IMR-90 (cell line): ENCODE results near the gene QPRT. TPM values are rescaled to one million over a fixed set of nuclear protein-coding genes. Genes with fewer than 3 reads are reported as not detected.
"Not testable (repeated sequence)": the region's sequence is repeated elsewhere in the genome, so short reads cannot be mapped to it uniquely, and the experiment has no call there.

Source experiments
- ATAC-seq: fragments of 200-7000 bp; cut with Tn5 transposase; 2 replicates; pipeline ENCODE4 v1.9.1; 2020; ENCODE audit warnings: low read depth, mild to moderate bottlenecking, moderate library complexity
- BruUV-seq: library from RNA; stranded (reverse); fragments of 400-500 nt; replicated peaks from 2 replicates; lab custom pipeline; 2021; lab: Mats Ljungman, UMichigan
- CTCF ChIA-PET: fragments of 300-600 bp; formaldehyde crosslinking; extraction: SDS; loops from one replicate; lab custom pipeline; 2021; ENCODE audit warnings: antibody characterized with exemption; lab: Yijun Ruan, JAX
- POLR2A ChIA-PET: fragments of 300-600 bp; sonication (Branson Sonifier 250); formaldehyde crosslinking; loops from one replicate; lab custom pipeline; 2022; ENCODE audit warnings: antibody characterized with exemption; ENCODE audit not compliant: unreplicated experiment; lab: Charles Lee
- DNase-seq: peaks from one replicate; pipeline ENCODE4 v3.0.0; 2013
- H2AFZ ChIP-seq: replicated peaks from 2 replicates; pipeline ENCODE3; 2013; ENCODE audit warnings: low read length, mild to moderate bottlenecking; ENCODE audit not compliant: poor library complexity
- H2AK5ac ChIP-seq: 2 replicates; pipeline ENCODE4 v1.6.1; 2013; ENCODE audit warnings: low read depth, low read length, inconsistent platforms
- H2AK9ac ChIP-seq: replicated peaks from 2 replicates; pipeline ENCODE3; 2013; ENCODE audit warnings: mild to moderate bottlenecking, low read depth, low read length, moderate library complexity; ENCODE audit not compliant: poor library complexity
- H2BK120ac ChIP-seq: 2 replicates; pipeline ENCODE4 v1.6.1; 2013; ENCODE audit warnings: low read depth, low read length, inconsistent platforms
- H2BK15ac ChIP-seq: 3 replicates; pipeline ENCODE4 v1.6.1; 2013; ENCODE audit warnings: low read depth, low read length, inconsistent platforms
- H2BK20ac ChIP-seq: 2 replicates; pipeline ENCODE4 v1.6.1; 2013; ENCODE audit warnings: low read depth, mild to moderate bottlenecking, inconsistent platforms, low read length, moderate library complexity
- H2BK5ac ChIP-seq: 2 replicates; pipeline ENCODE4 v1.6.1; 2013; ENCODE audit warnings: mild to moderate bottlenecking, low read depth, low read length, inconsistent platforms; ENCODE audit not compliant: poor library complexity, severe bottlenecking
- H3K14ac ChIP-seq: replicated peaks from 2 replicates; pipeline ENCODE4 v1.6.1; 2013; ENCODE audit warnings: low read depth, low read length, inconsistent platforms
- H3K18ac ChIP-seq: 2 replicates; pipeline ENCODE4 v1.6.1; 2013; ENCODE audit warnings: low read depth, low read length, control low read depth
- H3K23ac ChIP-seq: 2 replicates; pipeline ENCODE4 v1.6.1; 2013; ENCODE audit warnings: low read depth, low read length, inconsistent platforms
- H3K27ac ChIP-seq: 2 replicates; pipeline ENCODE4 v1.5.1; 2013; ENCODE audit warnings: mild to moderate bottlenecking, control low read depth, low read length; ENCODE audit not compliant: insufficient read depth
- H3K27me3 ChIP-seq: 2 replicates; pipeline ENCODE4 v1.6.1; 2013; ENCODE audit warnings: low read length; ENCODE audit not compliant: control insufficient read depth, insufficient read depth
- H3K36me3 ChIP-seq: 2 replicates; pipeline ENCODE4 v1.6.1; 2013; ENCODE audit warnings: low read length, mixed read lengths; ENCODE audit not compliant: control insufficient read depth, insufficient read depth
- H3K4ac ChIP-seq: 2 replicates; pipeline ENCODE4 v1.6.1; 2013; ENCODE audit warnings: low read depth, low read length, inconsistent platforms
- H3K4me1 ChIP-seq: 2 replicates; pipeline ENCODE4 v1.6.1; 2013; ENCODE audit warnings: low read length, mixed read lengths; ENCODE audit not compliant: control insufficient read depth, insufficient read depth
- H3K4me2 ChIP-seq: 2 replicates; pipeline ENCODE4 v1.6.1; 2013; ENCODE audit warnings: low read depth, mild to moderate bottlenecking, control low read depth, low read length, moderate library complexity
- H3K4me3 ChIP-seq: 2 replicates; pipeline ENCODE4 v1.5.1; 2013; ENCODE audit warnings: low read depth, mild to moderate bottlenecking, control low read depth, low read length, moderate library complexity; ENCODE audit not compliant: insufficient read depth
- H3K56ac ChIP-seq: 2 replicates; pipeline ENCODE4 v1.6.1; 2013; ENCODE audit warnings: low read length, inconsistent platforms; ENCODE audit not compliant: insufficient read depth; ENCODE audit errors: extremely low read depth
- H3K79me1 ChIP-seq, 2 experiments: 2 replicates each; pipeline ENCODE4 v1.6.1; 2013; ENCODE audit warnings: low read length in 2 of 2, inconsistent platforms in 1 of 2, low read depth in 1 of 2
- H3K9ac ChIP-seq: 2 replicates; pipeline ENCODE4 v1.6.1; 2013; ENCODE audit warnings: low read depth, low read length, control low read depth
- H3K9me1 ChIP-seq: 2 replicates; pipeline ENCODE4 v1.6.1; 2013; ENCODE audit warnings: low read length, inconsistent platforms; ENCODE audit not compliant: insufficient read depth
- H3K9me3 ChIP-seq: 2 replicates; pipeline ENCODE4 v1.6.1; 2013; ENCODE audit warnings: low read length; ENCODE audit not compliant: control insufficient read depth, insufficient read depth
- H4K20me1 ChIP-seq: 2 replicates; pipeline ENCODE4 v1.6.1; 2013; ENCODE audit warnings: low read length, inconsistent platforms; ENCODE audit not compliant: insufficient read depth
- H4K5ac ChIP-seq: 2 replicates; pipeline ENCODE4 v1.6.1; 2013; ENCODE audit warnings: mild to moderate bottlenecking, low read depth, low read length, control low read depth
- H4K8ac ChIP-seq, 2 experiments: 2 replicates each; pipeline ENCODE4 v1.6.1; 2013; ENCODE audit warnings: low read depth in 2 of 2, low read length in 2 of 2, control low read depth in 1 of 2, inconsistent platforms in 1 of 2
- H4K91ac ChIP-seq: 2 replicates; pipeline ENCODE4 v1.6.1; 2013; ENCODE audit warnings: low read depth, low read length, inconsistent platforms; ENCODE audit not compliant: insufficient read depth
- CTCF ChIP-seq: conservative IDR thresholded peaks from 2 replicates; pipeline ENCODE4 v1.5.1; 2012; ENCODE audit warnings: mild to moderate bottlenecking, low read depth, low read length, improper control_type of control experiment
- RAD21 ChIP-seq: IDR thresholded peaks from 2 replicates; pipeline ENCODE4 v1.6.1; 2012; ENCODE audit warnings: low read length, improper control_type of control experiment
- RFX5 ChIP-seq: IDR thresholded peaks from 2 replicates; pipeline ENCODE4 v1.8.0; 2012; ENCODE audit warnings: low read depth, mild to moderate bottlenecking, low read length, moderate library complexity
- SMC3 ChIP-seq: fragments of 150-350 bp; IDR thresholded peaks from 2 replicates; pipeline ENCODE4 v1.6.1; 2016; ENCODE audit warnings: low read depth, mild to moderate bottlenecking, antibody characterized with exemption, low read length, moderate library complexity
- WGBS, 2 experiments: methylation state at CpG; one replicate each; pipeline versions ENCODE4 v1.1.5 to v1.1.7; 2013; ENCODE audit warnings: missing lambda C conversion rate in 2 of 2; ENCODE audit not compliant: insufficient read length in 1 of 2; ENCODE audit errors: extremely low coverage in 2 of 2; 5-methylcytosine and 5-hydroxymethylcytosine counted together
- dilution Hi-C: fragments of 300-500 bp; cut with HindIII; formaldehyde crosslinking; loops from one replicate; pipeline ENCODE4 v1.14.3; 2018; ENCODE audit warnings: low sequenced_read_pairs; ENCODE audit not compliant: unreplicated experiment
- in situ Hi-C: fragments of 300-500 bp; cut with MboI; formaldehyde crosslinking; loops from 3 replicates; pipeline ENCODE4 v1.14.3; 2019; ENCODE audit warnings: low sequenced_read_pairs, inconsistent platforms, mixed read lengths
- intact Hi-C: fragments of 100-400 bp; cut with micrococcal nuclease; formaldehyde crosslinking; loops from 2 replicates; pipeline ENCODE4 v1.10.0; 2022
- polyA plus RNA-seq, 3 experiments: library from polyadenylated mRNA; depleted of rRNA; stranded (reverse); fragments of >200 nt; gene quantifications; 2 replicates each; pipeline ENCODE4 v1.2.3, GENCODE V29; 2012; ENCODE audit warnings: low replicate concordance in 1 of 3
- total RNA-seq: library from RNA; depleted of rRNA; stranded (reverse); fragments of >200 nt; gene quantifications from 2 replicates; pipeline ENCODE4 v1.2.3, GENCODE V29; 2012

QPRT gene
- total and polyA plus RNA-seq, 2 of the 4 experiments (the other 2 are of a cell fraction), result 3.4 to 6.3 TPM

GRCh38 chr16:29721167-29721879 lies 42.3 kb downstream of the QPRT start:
- H4K8ac ChIP-seq, H2BK120ac ChIP-seq, BruUV-seq, H3K9me1 ChIP-seq, CTCF ChIA-PET, H3K27ac ChIP-seq, H3K23ac ChIP-seq, H4K20me1 ChIP-seq, H2AK5ac ChIP-seq, POLR2A ChIA-PET, H3K36me3 ChIP-seq, H3K14ac ChIP-seq, H2BK15ac ChIP-seq, H3K18ac ChIP-seq, H4K5ac ChIP-seq, H3K79me1 ChIP-seq, H3K9me3 ChIP-seq, H3K27me3 ChIP-seq, H4K91ac ChIP-seq, in situ Hi-C loops, H3K9ac ChIP-seq, H2AK9ac ChIP-seq, H2BK20ac ChIP-seq, H3K4ac ChIP-seq, dilution Hi-C loops, H3K56ac ChIP-seq, H3K4me3 ChIP-seq, H2AFZ ChIP-seq, H3K4me2 ChIP-seq, H2BK5ac ChIP-seq, H3K4me1 ChIP-seq: not testable (repeated sequence)
- WGBS, 2 experiments, result 0% methylated on average over 7 of the region's 24 CpGs; no CpG with 5 or more reads in 1 of the 2 experiments
- intact Hi-C loops, result loop anchor here (1.0 to 10.0 kb wide), 2 partner anchors 21 to 747 kb away; partner anchors contain the start of gene SPNS1
- DNase-seq, result peak; percentile 47
- TF ChIP-seq CTCF (peak; percentile 51), RFX5 (peak; percentile 59; the same call in 1 of the 2 replicates), SMC3 (peak; percentile 42), RAD21 (peak; percentile 50)
- ATAC-seq, result peak; percentile 94
